ENCODE results near the gene EPM2A.

- TF ChIP-seq TAF1 (IDR thresholded peaks at IDR 0.05; ENCODE audit: borderline replicate concordance, low read depth, low read length): no peak
- no peak for TF ChIP-seq POLR2A (IDR thresholded peaks at IDR 0.05; ENCODE audit: low read depth, low read length)
These were observed 44.4 kb downstream of the EPM2A start for GRCh38 chr6:145690969-145691368.
